SU-DHL-6 (cell line): Measurements from ENCODE around the gene PAPSS1.

Experiments
- H2AFZ ChIP-seq: fragments of 200-600 bp; sonication (generic); 2 replicates; pipeline ENCODE4 v1.6.1; 2014; ENCODE audit warnings: low read depth, mild to moderate bottlenecking, moderate library complexity, mixed read lengths, antibody characterized with exemption, low read length; ENCODE audit not compliant: severe bottlenecking
- H3F3A ChIP-seq: fragments of 200-600 bp; shearing (Covaris generic); 2 replicates; pipeline ENCODE4 v1.6.0; 2016; ENCODE audit warnings: antibody characterized with exemption, mild to moderate bottlenecking; ENCODE audit not compliant: insufficient read depth
- H3K27ac ChIP-seq: fragments of 200-600 bp; sonication (generic); 2 replicates; pipeline ENCODE4 v1.5.1; 2016; ENCODE audit warnings: low read depth, mild to moderate bottlenecking, low read length, moderate library complexity, mixed read lengths
- H3K27me3 ChIP-seq: fragments of 200-600 bp; sonication (generic), shearing (Covaris generic); 2 replicates; pipeline ENCODE4 v1.6.0; 2014; ENCODE audit warnings: mild to moderate bottlenecking, low read length
- H3K36me3 ChIP-seq: fragments of 200-600 bp; sonication (generic); 2 replicates; pipeline ENCODE4 v1.6.1; 2014; ENCODE audit warnings: mild to moderate bottlenecking, low read length, mixed read lengths
- H3K4me2 ChIP-seq: fragments of 300-600, 200-600 bp; shearing (Covaris generic), sonication (generic); 2 replicates; pipeline ENCODE4 v1.6.0; 2014; ENCODE audit warnings: low read length, low read depth, mild to moderate bottlenecking; ENCODE audit not compliant: poor library complexity, severe bottlenecking
- H3K4me3 ChIP-seq: fragments of 200-600 bp; sonication (generic); 2 replicates; pipeline ENCODE4 v1.5.1; 2014; ENCODE audit warnings: antibody characterized with exemption, low read length, mild to moderate bottlenecking, mixed read lengths; ENCODE audit not compliant: insufficient read depth, poor library complexity, severe bottlenecking
- H3K79me2 ChIP-seq: fragments of 200-600 bp; sonication (generic); 2 replicates; pipeline ENCODE4 v1.6.1; 2014; ENCODE audit warnings: mild to moderate bottlenecking, low read length, moderate library complexity; ENCODE audit not compliant: insufficient read depth
- H3K9ac ChIP-seq: fragments of 200-600 bp; sonication (generic); 2 replicates; pipeline ENCODE4 v1.7.0; 2014; ENCODE audit warnings: mild to moderate bottlenecking, low read length
- H3K9me2 ChIP-seq: fragments of 200-600 bp; sonication (generic); replicated peaks from 2 replicates; pipeline ENCODE4 v1.6.1; 2014; ENCODE audit warnings: low read length; ENCODE audit not compliant: insufficient read depth
- H3K9me3 ChIP-seq: fragments of 200-600 bp; sonication (generic); 2 replicates; pipeline ENCODE4 v1.6.1; 2014; ENCODE audit warnings: low read length, mixed read lengths; ENCODE audit not compliant: insufficient read depth
- H4K20me1 ChIP-seq: fragments of 200-600 bp; sonication (generic); 2 replicates; pipeline ENCODE4 v1.6.1; 2014; ENCODE audit warnings: low read depth, mild to moderate bottlenecking, antibody characterized with exemption, low read length, moderate library complexity, mixed read lengths
- EZH2phosphoT487 ChIP-seq: fragments of 200-600 bp; sonication (generic), shearing (Covaris generic); conservative IDR thresholded peaks from 2 replicates; pipeline ENCODE4 v1.6.1; 2018; ENCODE audit warnings: mild to moderate bottlenecking, antibody characterized with exemption, low read length, moderate library complexity, mixed read lengths
- TF ChIP-seq, protein P1 (sequence below): fragments of 200-600 bp; sonication (generic); IDR thresholded peaks from one replicate; pipeline ENCODE4 v1.5.1; 2017; ENCODE audit warnings: antibody characterized with exemption, mild to moderate bottlenecking, low read length, moderate library complexity; ENCODE audit not compliant: insufficient read depth, poor library complexity, severe bottlenecking

Gene PAPSS1

DNA sequence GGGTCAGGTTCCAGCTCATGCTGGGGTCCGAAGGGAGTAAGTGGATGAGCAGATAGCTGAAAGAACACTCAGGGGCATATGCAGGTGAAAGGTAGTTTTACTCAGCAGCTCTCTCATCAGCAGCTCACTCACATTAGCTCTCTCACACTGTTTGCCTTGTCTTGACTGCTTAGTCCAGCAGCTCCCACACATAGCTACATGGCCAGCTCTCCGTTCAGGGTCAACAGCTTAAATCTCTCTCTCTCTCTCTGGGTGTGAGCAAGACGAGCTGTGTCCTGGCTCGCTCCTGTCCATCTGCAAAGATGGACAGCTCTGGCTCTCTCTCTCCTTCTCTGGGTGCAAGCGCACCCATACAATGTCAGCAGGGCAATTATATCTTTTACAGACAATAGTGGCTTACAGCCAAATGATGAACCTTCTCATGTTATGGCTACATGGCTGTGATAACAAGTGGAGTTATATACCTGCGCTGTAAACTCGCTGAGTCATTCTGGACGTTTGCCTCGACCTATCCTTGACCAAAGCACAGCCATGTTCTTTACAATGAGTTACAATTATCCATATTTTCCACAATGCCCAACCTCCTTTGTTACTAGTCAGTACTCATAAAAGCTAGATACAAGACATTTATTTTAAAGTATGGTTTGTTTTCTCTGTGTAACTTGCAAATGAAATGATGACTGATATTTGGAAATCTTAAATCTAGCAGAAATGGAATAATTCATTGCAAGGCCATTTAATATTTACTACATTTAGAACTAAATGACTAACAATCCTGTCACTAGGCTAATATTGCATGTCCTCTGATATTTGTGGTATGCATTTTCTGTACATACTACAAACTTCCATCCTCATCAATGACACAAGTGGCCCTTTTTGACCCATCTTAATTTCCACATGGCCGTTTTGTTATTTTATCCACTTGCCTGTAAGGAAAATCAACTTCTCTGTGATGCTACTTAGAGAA, 9.3 kb downstream of the PAPSS1 start:
- Histone ChIP-seq H3K27me3 (no peaks in the 10 kb centered on the region), H3K4me2 (no peak overlapping the region), H3F3A (no peaks in the 10 kb centered on the region), H3K9me3 (no peaks in the 10 kb centered on the region), H3K4me3 (no peak overlapping the region), H3K36me3 (no peaks in the 10 kb centered on the region), H3K9me2 (no peaks in the 10 kb centered on the region), H3K79me2 (no peaks in the 10 kb centered on the region), H2AFZ (no peak overlapping the region), H3K27ac (no peak overlapping the region), H4K20me1 (no peaks in the 10 kb centered on the region), H3K9ac (no peak overlapping the region)
- no peak for TF ChIP-seq EZH2phosphoT487
- TF ChIP-seq, protein P1, sequence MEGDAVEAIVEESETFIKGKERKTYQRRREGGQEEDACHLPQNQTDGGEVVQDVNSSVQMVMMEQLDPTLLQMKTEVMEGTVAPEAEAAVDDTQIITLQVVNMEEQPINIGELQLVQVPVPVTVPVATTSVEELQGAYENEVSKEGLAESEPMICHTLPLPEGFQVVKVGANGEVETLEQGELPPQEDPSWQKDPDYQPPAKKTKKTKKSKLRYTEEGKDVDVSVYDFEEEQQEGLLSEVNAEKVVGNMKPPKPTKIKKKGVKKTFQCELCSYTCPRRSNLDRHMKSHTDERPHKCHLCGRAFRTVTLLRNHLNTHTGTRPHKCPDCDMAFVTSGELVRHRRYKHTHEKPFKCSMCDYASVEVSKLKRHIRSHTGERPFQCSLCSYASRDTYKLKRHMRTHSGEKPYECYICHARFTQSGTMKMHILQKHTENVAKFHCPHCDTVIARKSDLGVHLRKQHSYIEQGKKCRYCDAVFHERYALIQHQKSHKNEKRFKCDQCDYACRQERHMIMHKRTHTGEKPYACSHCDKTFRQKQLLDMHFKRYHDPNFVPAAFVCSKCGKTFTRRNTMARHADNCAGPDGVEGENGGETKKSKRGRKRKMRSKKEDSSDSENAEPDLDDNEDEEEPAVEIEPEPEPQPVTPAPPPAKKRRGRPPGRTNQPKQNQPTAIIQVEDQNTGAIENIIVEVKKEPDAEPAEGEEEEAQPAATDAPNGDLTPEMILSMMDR: no peak

DNA sequence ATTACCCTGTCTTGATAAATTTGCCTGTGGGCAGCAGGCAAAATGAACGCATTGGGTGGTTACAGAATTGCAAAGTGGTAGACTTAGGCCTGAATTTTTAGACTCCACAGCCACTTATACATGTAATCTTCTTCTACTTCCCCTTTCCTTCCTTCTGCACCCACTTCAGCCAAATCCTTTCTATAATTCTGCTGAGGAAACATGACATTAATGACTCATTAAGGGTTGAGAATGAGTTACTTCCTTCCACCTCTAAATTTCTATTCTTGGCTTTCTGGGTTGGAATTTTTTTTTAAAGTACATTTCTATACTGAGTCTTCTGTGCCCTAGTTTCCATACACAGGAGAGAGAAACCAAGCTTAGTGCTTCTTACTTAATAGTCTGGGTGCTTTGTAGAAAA, 10.1 kb downstream of the PAPSS1 start:
- H3K9me3 ChIP-seq: no peaks in the 10 kb centered on the region
- H3K4me3 ChIP-seq: no peak overlapping the region
- no peaks in the 10 kb centered on the region for H3K79me2 ChIP-seq
- H4K20me1 ChIP-seq: no peaks in the 10 kb centered on the region
- no peak overlapping the region for H3K9ac ChIP-seq
- H3F3A ChIP-seq: no peaks in the 10 kb centered on the region
- no peaks in the 10 kb centered on the region for H3K27me3 ChIP-seq
- H3K36me3 ChIP-seq: no peaks in the 10 kb centered on the region
- no peak overlapping the region for H2AFZ ChIP-seq
- no peak overlapping the region for H3K27ac ChIP-seq
- no peaks in the 10 kb centered on the region for H3K9me2 ChIP-seq
- TF ChIP-seq, protein P1: no peak
- no peak for TF ChIP-seq EZH2phosphoT487
- H3K4me2 ChIP-seq: no peak overlapping the region

DNA sequence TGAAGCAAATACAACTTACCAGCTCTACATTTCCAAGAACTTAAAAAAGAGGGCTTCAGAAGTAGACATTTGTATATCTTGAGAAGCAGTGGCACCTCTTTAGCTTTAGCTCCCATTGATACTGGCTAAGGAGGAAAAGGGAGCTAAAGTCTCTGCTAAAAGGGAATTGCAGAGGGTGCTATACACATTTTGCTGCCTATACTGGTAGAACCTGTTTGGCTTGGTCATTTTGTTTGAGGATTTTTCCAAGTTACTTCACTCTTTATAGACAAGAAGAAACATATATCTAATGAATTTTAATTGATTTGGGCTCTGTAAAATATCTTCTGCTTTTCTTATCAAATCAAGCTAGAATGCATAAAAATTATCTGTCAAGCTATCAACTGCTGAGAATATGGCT, 11.8 kb downstream of the PAPSS1 start:
- H3K36me3 ChIP-seq: no peaks in the 10 kb centered on the region
- H3K9ac ChIP-seq: no peak overlapping the region
- no peak overlapping the region for H2AFZ ChIP-seq
- no peak overlapping the region for H3K27ac ChIP-seq
- TF ChIP-seq EZH2phosphoT487: no peak
- TF ChIP-seq, protein P1: no peak
- H3K4me2 ChIP-seq: no peak overlapping the region
- no peak overlapping the region for H3K4me3 ChIP-seq
- H3K9me3 ChIP-seq: no peaks in the 10 kb centered on the region
- H4K20me1 ChIP-seq: no peaks in the 10 kb centered on the region
- H3K9me2 ChIP-seq: no peaks in the 10 kb centered on the region
- no peaks in the 10 kb centered on the region for H3K27me3 ChIP-seq
- H3F3A ChIP-seq: no peaks in the 10 kb centered on the region
- H3K79me2 ChIP-seq: no peaks in the 10 kb centered on the region
